ENCODE measurements around the gene GALNT2.

Gene GALNT2

DNA sequence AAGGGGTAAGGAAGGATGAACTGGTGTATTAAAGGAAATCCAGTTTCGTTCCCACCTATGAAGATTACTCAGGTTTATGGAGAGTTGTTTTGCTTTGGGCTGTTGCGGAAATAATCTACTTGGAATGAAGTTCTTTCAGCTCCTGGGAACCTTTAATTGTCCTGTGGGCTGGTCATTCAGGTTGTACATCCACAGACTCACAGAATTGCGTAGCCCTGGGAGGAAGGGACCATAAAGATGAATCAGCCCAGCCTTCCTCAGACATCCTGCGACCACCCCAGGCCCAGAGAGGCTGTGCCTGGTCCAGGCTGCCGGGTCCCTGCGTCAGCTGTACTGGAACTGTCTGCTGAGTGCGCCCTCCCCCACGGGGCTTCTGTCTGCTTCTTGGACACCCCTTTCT lies 72.7 kb downstream of the GALNT2 start:
- no peak overlapping the region for H3K4me3 ChIP-seq (ENCODE audit: low read depth, low read length)
- DNase-seq (ENCODE audit: low read depth) = no peak
- TF ChIP-seq, protein P1, sequence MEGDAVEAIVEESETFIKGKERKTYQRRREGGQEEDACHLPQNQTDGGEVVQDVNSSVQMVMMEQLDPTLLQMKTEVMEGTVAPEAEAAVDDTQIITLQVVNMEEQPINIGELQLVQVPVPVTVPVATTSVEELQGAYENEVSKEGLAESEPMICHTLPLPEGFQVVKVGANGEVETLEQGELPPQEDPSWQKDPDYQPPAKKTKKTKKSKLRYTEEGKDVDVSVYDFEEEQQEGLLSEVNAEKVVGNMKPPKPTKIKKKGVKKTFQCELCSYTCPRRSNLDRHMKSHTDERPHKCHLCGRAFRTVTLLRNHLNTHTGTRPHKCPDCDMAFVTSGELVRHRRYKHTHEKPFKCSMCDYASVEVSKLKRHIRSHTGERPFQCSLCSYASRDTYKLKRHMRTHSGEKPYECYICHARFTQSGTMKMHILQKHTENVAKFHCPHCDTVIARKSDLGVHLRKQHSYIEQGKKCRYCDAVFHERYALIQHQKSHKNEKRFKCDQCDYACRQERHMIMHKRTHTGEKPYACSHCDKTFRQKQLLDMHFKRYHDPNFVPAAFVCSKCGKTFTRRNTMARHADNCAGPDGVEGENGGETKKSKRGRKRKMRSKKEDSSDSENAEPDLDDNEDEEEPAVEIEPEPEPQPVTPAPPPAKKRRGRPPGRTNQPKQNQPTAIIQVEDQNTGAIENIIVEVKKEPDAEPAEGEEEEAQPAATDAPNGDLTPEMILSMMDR (conservative IDR thresholded peaks at IDR 0.05; ENCODE audit: low read depth, low read length) = no peak

DNA sequence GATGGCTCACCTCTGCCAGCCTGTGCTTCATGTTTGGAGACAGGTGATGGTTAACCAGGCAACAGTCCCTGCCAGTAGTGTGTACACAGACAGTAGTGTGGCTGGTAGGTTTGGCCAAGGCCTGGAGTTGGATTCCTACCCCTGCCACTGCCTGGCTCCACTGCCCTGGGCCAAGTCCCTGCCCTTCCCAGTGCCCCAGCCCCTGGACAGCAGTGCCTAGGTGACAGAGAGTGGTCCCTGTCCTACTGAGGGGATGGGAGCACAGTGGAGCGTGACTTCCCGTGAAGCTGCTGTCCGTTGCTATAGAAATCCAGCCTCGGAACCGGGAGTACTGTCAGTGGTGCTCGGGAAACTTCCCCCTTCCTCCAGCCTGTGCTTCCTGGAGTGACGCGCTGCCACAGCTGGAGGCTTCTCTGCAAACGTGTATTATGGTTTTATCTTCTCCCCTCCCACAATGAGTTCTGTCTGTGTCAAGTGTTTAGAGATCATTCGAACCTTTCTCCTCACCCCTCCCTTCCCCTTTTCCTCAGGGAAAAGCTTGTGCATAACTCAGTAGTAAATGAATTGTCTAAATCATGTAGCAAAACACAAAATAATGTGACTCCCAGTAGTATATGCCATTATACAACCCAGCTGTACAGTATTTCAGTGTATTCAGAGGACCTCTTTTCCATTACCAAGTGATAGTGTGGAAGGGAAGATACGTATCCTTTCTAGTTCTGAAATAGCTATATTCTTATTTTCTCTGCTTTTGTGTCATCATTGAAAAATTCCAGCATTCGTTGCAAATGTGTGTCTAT lies 73.4 kb downstream of the GALNT2 start:
- DNase-seq (ENCODE audit: low read depth) = peak; percentile 83
- H3K4me3 ChIP-seq (ENCODE audit: low read depth, low read length) = peak overlapping the region; percentile 28
- TF ChIP-seq, protein P1 (conservative IDR thresholded peaks at IDR 0.05; ENCODE audit: low read depth, low read length) = no peak

DNA sequence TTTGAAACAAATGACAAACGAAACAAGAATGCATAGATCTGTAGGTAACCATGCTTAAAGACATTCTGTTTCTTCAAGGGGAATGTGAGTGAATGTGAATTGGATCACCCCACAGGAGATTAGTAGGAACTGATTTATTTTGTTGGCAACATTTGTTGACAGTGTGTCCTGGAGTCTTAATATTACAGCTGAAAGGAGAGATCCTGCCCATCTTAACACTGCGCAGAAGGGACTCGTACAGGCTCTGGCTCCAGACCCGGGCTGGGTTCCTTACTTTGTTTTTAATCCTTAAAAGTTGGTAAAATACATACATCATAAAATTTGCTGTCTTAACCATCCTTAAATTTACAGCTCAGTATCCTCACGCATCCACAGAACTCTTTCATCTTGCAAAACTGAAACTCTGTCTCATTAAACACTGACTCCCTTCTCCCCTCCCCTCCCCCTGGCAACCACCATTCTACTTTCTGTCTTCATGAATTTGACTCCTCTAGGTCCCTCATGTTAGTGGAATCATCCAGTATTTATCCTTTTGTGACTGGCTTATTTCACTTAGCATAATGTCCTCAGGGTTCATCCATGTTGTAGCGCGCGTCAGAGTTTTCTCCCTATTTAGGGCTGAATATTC lies 74.1 kb downstream of the GALNT2 start:
- H3K4me3 ChIP-seq (ENCODE audit: low read depth, low read length) = no peak overlapping the region
- DNase-seq (ENCODE audit: low read depth) = peak; percentile 74
- TF ChIP-seq, protein P1 (conservative IDR thresholded peaks at IDR 0.05; ENCODE audit: low read depth, low read length) = no peak

DNA sequence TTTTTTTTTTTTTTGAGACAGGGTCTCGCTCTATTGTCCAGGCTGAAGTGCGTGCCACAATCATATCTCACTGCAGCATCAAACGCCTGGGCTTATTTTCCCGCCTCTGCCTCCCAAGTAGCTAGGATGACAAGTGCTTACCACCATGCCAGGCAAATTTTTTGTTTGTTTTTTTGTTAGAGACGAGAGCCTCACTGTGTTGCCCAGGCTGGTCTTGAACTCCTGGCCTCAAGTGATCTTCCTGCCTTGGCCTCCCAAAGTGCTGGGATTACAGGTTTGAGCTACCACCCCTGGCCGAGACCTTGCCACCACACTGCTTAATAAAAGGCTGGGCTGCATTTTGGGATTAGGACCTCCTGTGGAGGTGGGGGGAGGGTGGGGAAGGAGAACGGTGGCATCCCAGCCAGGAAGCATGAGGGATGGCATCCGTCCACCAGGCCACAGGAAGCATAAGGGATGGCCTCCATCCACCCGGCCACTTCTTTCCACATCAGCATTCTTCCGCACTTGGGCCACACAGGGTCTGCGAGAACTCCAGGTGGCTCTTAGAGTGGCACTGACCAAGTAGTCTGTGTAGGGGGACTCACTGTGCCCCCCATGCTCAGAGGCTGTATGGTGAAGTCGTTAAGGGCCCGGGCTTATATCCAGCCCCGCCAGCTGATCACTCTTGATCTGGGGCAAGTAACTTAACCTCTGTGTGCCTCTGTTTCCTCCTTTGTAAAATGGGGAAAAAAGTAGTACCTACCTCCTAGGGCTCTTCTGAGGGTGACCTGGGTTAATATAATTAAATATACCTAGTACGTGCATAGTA lies 75.0 kb downstream of the GALNT2 start:
- no peak overlapping the region for H3K4me3 ChIP-seq (ENCODE audit: low read depth, low read length)
- TF ChIP-seq, protein P1 (conservative IDR thresholded peaks at IDR 0.05; ENCODE audit: low read depth, low read length) = no peak
- DNase-seq (ENCODE audit: low read depth) = no peak

DNA sequence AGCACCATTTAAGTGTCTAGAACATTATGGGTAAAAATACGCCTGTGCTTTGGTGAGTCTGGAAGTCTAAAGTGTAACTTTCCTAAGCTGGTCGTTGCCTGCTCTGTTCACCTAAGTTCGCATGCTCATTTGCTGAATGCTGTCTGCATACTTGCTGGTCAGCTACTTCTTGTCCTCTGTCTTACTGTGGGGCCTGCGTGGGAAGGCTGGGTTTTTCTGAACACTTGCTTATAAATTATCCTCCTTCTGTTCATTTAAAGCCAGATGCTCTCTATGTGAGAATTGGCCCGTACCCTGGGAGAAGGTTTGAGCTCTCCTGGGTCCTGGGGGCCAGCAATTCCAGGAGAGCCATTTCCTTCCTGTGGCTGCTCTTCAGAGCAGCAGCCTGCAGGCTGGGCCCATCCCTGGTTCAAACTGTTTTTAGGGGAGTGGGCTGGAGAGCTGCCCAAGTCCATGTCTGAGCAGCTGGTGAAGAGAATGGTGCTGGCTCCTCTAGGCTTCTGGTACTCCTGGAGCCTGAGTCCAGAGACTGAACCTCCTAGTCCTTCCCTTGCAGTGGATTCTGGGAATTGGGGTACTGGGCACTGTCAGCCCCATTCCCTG lies 75.7 kb downstream of the GALNT2 start:
- H3K4me3 ChIP-seq (ENCODE audit: low read depth, low read length) = no peak overlapping the region
- TF ChIP-seq, protein P1 (conservative IDR thresholded peaks at IDR 0.05; ENCODE audit: low read depth, low read length) = no peak
- no peak for DNase-seq (ENCODE audit: low read depth)

DNA sequence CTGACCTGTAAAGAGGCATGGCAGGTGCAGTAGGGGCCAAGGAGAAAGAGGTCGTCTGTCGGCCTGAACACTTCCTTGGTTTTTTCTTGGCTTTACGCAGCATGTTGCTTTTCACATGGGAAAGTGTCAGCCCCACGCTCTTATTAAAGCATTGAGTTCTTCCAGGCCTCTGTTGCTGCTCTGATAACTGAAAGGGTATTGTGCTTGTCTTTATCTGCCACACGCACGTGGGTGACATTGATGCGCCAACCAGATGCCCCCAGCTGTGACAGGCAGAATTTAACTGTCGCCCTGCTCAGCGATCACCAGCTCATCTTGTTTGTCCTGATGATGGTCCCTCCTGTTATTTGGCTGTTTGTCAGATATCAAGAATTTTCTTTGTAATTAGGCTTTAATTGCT lies 76.5 kb downstream of the GALNT2 start:
- DNase-seq (ENCODE audit: low read depth) = no peak
- TF ChIP-seq, protein P1 (conservative IDR thresholded peaks at IDR 0.05; ENCODE audit: low read depth, low read length) = no peak
- H3K4me3 ChIP-seq (ENCODE audit: low read depth, low read length) = no peak overlapping the region
